OCI-LY1 (cell line): ENCODE data around the gene ABO.
A peak's percentile ranks its signal among the peaks of the same experiment; 100 is the strongest.

Source experiments
- H2AFZ ChIP-seq: fragments of 200-600 bp; sonication (generic), shearing (Covaris generic); 2 replicates; pipeline ENCODE4 v1.6.0; 2014; ENCODE audit warnings: antibody characterized with exemption, mild to moderate bottlenecking, low read length
- H3F3A ChIP-seq: fragments of 200-600 bp; sonication (generic), shearing (Covaris generic); 2 replicates; pipeline ENCODE4 v1.6.0; 2014; ENCODE audit warnings: mild to moderate bottlenecking, antibody characterized with exemption, low read length, moderate library complexity; ENCODE audit not compliant: insufficient read depth
- H3K27ac ChIP-seq: fragments of 200-600 bp; sonication (generic); 2 replicates; pipeline ENCODE4 v1.5.1; 2014; ENCODE audit warnings: low read length, mixed run types, mild to moderate bottlenecking, low read depth; ENCODE audit not compliant: poor library complexity, severe bottlenecking
- H3K27me3 ChIP-seq: fragments of 200-600 bp; sonication (generic); 2 replicates; pipeline ENCODE4 v1.6.0; 2014; ENCODE audit warnings: antibody characterized with exemption, mild to moderate bottlenecking, low read length, moderate library complexity; ENCODE audit not compliant: insufficient read depth
- H3K36me3 ChIP-seq: fragments of 200-600 bp; sonication (generic); 2 replicates; pipeline ENCODE4 v1.6.1; 2014; ENCODE audit warnings: mild to moderate bottlenecking, antibody characterized with exemption, low read length, moderate library complexity, mixed read lengths; ENCODE audit not compliant: insufficient read depth
- H3K4me1 ChIP-seq: fragments of 200-600 bp; sonication (generic); 2 replicates; pipeline ENCODE4 v1.5.1; 2014; ENCODE audit warnings: mild to moderate bottlenecking, low read length, moderate library complexity; ENCODE audit not compliant: insufficient read depth, severe bottlenecking
- H3K4me2 ChIP-seq: fragments of 200-600 bp; sonication (generic), shearing (Covaris generic); 2 replicates; pipeline ENCODE4 v1.6.1; 2014; ENCODE audit warnings: low read length
- H3K4me3 ChIP-seq: fragments of 200-600 bp; sonication (generic); 2 replicates; pipeline ENCODE4 v1.5.1; 2014; ENCODE audit warnings: low read length, low read depth, mild to moderate bottlenecking, mixed read lengths; ENCODE audit not compliant: poor library complexity, severe bottlenecking
- H3K79me2 ChIP-seq: fragments of 200-600 bp; shearing (Covaris generic); 2 replicates; pipeline ENCODE4 v1.6.1; 2016; ENCODE audit warnings: mixed run types, low read length, mixed read lengths; ENCODE audit not compliant: insufficient read depth
- H3K9ac ChIP-seq: fragments of 200-600 bp; sonication (generic), shearing (Covaris generic); 2 replicates; pipeline ENCODE4 v1.6.1; 2014; ENCODE audit warnings: mild to moderate bottlenecking, low read length, mixed read lengths
- H3K9me2 ChIP-seq: fragments of 200-600 bp; sonication (generic), shearing (Covaris generic); 2 replicates; pipeline ENCODE4 v1.6.1; 2014; ENCODE audit warnings: low read depth, mild to moderate bottlenecking, low read length, mixed read lengths
- H3K9me3 ChIP-seq: fragments of 200-600 bp; shearing (Covaris generic); 2 replicates; pipeline ENCODE4 v1.6.1; 2014; ENCODE audit warnings: low read length, mixed read lengths
- H4K20me1 ChIP-seq: fragments of 200-600 bp; sonication (generic), shearing (Covaris generic); 2 replicates; pipeline ENCODE4 v1.6.0; 2016; ENCODE audit warnings: mild to moderate bottlenecking, low read length; ENCODE audit not compliant: insufficient read depth
- CTCF ChIP-seq: fragments of 200-600 bp; sonication (generic), shearing (Covaris generic); IDR thresholded peaks from 2 replicates; pipeline ENCODE4 v1.5.1; 2017; ENCODE audit warnings: mild to moderate bottlenecking, antibody characterized with exemption, low read length, moderate library complexity, mixed read lengths
- EZH2 ChIP-seq: fragments of 200-600 bp; sonication (generic), shearing (Covaris generic); IDR thresholded peaks from 2 replicates; pipeline ENCODE4 v1.8.0; 2017; ENCODE audit warnings: borderline replicate concordance, mixed run types, mild to moderate bottlenecking, antibody characterized with exemption, low read length, moderate library complexity, mixed read lengths

Gene ABO

DNA sequence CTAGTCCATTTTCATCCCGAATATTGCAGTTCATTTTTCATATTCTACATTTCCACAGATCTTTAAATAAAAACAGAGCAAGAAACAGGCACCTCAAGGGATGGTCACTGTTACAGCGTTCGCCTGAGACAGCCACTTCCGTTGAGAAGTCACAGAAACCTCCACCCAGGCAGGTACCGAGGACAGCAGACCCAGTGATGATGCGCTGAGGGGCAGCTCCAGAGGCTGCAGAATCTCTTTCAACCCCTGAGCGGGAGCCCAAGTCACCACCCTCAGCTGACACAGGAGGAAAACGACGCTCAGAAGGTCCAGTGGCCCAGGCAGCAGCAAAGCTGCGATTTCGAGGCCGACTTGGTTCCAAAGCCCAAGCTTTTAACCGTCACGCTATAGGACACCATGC lies 32.8 kb downstream of the ABO start:
- Histone ChIP-seq H3K4me2 (no peak overlapping the region), H3K4me1 (no peaks in the 10 kb centered on the region), H3K27me3 (0 out of 2 replicates have a peak, but pooled peaks cover 5% of the 10 kb centered on the region), H3K9me3 (no peaks in the 10 kb centered on the region), H3F3A (no peaks in the 10 kb centered on the region), H2AFZ (no peak overlapping the region), H3K9ac (no peak overlapping the region), H4K20me1 (no peaks in the 10 kb centered on the region), H3K4me3 (no peak overlapping the region), H3K27ac (no peak overlapping the region), H3K9me2 (no peaks in the 10 kb centered on the region), H3K79me2 (no peaks in the 10 kb centered on the region), H3K36me3 (no peaks in the 10 kb centered on the region)
- TF ChIP-seq EZH2 (no peak), CTCF (no peak)

- Histone ChIP-seq H2AFZ (no peak overlapping the region), H3K27me3 (0 out of 2 replicates have a peak, but pooled peaks cover 5% of the 10 kb centered on the region), H3K4me3 (no peak overlapping the region), H4K20me1 (no peaks in the 10 kb centered on the region), H3K27ac (no peak overlapping the region), H3K4me2 (no peak overlapping the region), H3K79me2 (no peaks in the 10 kb centered on the region), H3K9me3 (no peaks in the 10 kb centered on the region), H3K36me3 (no peaks in the 10 kb centered on the region), H3K9me2 (no peaks in the 10 kb centered on the region), H3K9ac (no peak overlapping the region), H3F3A (no peaks in the 10 kb centered on the region), H3K4me1 (no peaks in the 10 kb centered on the region)
- TF ChIP-seq CTCF: no peak
- TF ChIP-seq EZH2: no peak
Observed at GRCh38 chr9:133239533-133240090, 35.4 kb downstream of the ABO start.

DNA sequence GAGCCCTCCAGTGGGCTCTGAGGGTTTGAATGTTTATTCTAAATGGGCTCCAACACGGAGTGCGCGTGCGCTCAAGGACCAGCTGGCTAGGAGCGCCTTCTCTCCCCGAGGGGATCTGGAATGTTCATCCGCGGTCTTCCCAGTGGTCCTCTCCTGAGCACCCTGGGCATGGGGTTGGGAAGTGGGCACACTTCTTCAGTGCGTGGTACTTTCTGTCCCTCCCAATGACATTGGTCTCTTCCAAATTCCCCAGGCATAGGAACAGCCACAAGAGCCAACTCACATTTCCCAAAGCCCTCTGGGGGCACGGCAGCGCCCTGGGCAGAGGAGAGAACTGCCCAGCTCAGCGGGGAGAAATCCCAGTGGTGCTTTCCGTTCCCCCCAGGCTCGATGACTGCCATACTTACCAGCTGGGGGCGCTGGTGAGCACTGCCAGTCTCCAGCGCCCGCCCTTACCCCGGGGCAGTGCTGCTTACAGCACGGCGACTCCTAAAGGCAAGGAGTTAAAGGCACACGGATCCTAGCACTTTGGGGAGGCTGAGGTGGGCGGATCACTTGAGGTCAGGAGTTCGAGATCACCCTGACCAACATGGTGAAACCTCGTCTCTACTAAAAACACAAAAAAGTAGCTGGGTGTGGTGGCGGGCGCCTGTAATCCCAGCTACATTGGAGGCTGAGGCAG lies 36.0 kb downstream of the ABO start:
- Histone ChIP-seq H3K27ac (no peak overlapping the region), H3K36me3 (no peaks in the 10 kb centered on the region), H3K9me2 (no peaks in the 10 kb centered on the region), H3K27me3 (0 out of 2 replicates have a peak, but pooled peaks cover 2% of the 10 kb centered on the region), H3F3A (no peaks in the 10 kb centered on the region), H4K20me1 (no peaks in the 10 kb centered on the region), H3K79me2 (no peaks in the 10 kb centered on the region), H3K9ac (no peak overlapping the region), H2AFZ (no peak overlapping the region), H3K4me2 (no peak overlapping the region), H3K4me1 (no peaks in the 10 kb centered on the region), H3K4me3 (no peak overlapping the region), H3K9me3 (no peaks in the 10 kb centered on the region)
- TF ChIP-seq EZH2 (no peak), CTCF (peak; percentile 60)
